ENCODE results near the gene ATP8B1. TPM values are rescaled to one million over a fixed set of nuclear protein-coding genes. Genes with fewer than 3 reads are reported as not detected.

ATP8B1 gene
- total RNA-seq, 1 experiment from 2014 or later: 1.1 TPM

DNA sequence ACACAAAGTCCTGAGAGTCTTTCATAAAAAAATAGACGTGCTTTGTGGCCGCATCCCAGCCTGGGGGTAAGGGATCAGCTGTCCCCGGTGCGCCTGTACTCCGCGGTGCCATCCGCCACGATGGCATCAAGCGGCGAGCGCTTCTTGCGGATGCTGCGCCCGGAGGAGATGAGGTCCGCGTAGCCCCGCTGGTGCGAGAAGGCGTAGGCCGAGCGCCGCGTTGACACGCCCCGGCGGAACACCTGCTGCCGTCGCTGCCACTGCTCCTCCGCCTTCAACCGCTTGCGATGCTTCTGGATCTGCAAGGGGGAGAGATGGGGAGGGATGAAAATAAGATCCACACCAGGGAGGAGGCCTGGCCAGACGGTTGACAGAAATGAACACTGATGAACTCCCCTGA is 154.7 kb downstream of the ATP8B1 start:
- Histone ChIP-seq H2AK5ac (ENCODE audit: insufficient read length, low read length) (no peak overlapping the region), H2BK20ac (ENCODE audit: low read depth, low read length, poor library complexity, severe bottlenecking) (no peak overlapping the region), H3K79me1 (ENCODE audit: insufficient read depth, low read depth, low read length, poor library complexity, severe bottlenecking) (no peaks in the 10 kb centered on the region), H3K14ac (ENCODE audit: insufficient read depth, low read length) (no peak overlapping the region), H3K18ac (ENCODE audit: insufficient read length, low read depth, low read length) (no peak overlapping the region), H3K27me3 (ENCODE audit: insufficient read depth, low read length) (no peaks in the 10 kb centered on the region), H4K8ac (replicated peaks; ENCODE audit: insufficient read length, low read depth, low read length) (no peak overlapping the region), H3K4me2 (ENCODE audit: insufficient read depth, insufficient read length, low read length) (no peak overlapping the region), H2AFZ (ENCODE audit: low read length) (no peak overlapping the region), H2BK15ac (ENCODE audit: low read depth, low read length) (no peak overlapping the region), H3K4me1 (ENCODE audit: insufficient read depth, low read length) (no peaks in the 10 kb centered on the region), H2BK12ac (ENCODE audit: insufficient read length, low read depth, low read length) (no peak overlapping the region), H4K20me1 (ENCODE audit: control insufficient read depth, insufficient read depth, insufficient read length) (no peaks in the 10 kb centered on the region), H3K56ac (ENCODE audit: insufficient read length, low read depth, low read length) (no peak overlapping the region), H2BK5ac (ENCODE audit: insufficient read length, low read length) (no peak overlapping the region), H3T11ph (ENCODE audit: low read length) (no peak overlapping the region), H3K23me2 (ENCODE audit: insufficient read length, low read depth, low read length, poor library complexity, severe bottlenecking) (no peaks in the 10 kb centered on the region), H4K5ac (ENCODE audit: insufficient read length, low read depth, low read length) (no peak overlapping the region), H4K91ac (ENCODE audit: insufficient read length, low read depth, low read length) (no peak overlapping the region), H3K4ac (ENCODE audit: low read depth, low read length) (no peak overlapping the region), H3K9me3 (ENCODE audit: control insufficient read depth, low read depth, low read length) (no peaks in the 10 kb centered on the region), H2BK120ac (ENCODE audit: low read depth, low read length, poor library complexity, severe bottlenecking) (no peak overlapping the region), H3K9ac (ENCODE audit: extremely low read depth, insufficient read length, low read length) (no peak overlapping the region), H3K23ac (ENCODE audit: insufficient read length, low read depth, low read length) (no peak overlapping the region), H3K27ac (ENCODE audit: insufficient read length, low read depth, low read length) (no peak overlapping the region), H3K79me2 (ENCODE audit: insufficient read depth, low read length) (no peaks in the 10 kb centered on the region)
- H3K4me3 Mint-ChIP-seq: no peak overlapping the region
- no peak for DNase-seq
- no peaks in the 10 kb centered on the region for H3K27me3 Mint-ChIP-seq (ENCODE audit: low read depth)
- WGBS (ENCODE audit: extremely low coverage, insufficient read length, low lambda C conversion rate): no CpG with 5 or more reads among the region's 32 CpGs
- H3K36me3 Mint-ChIP-seq (ENCODE audit: insufficient read depth in 1 of 3, low read depth in 3 of 3): peaks cover 0 to 9% (median 5%) of the 10 kb centered on the region in 3 experiments; a peak in 5 of 7 replicates
- H3K27ac Mint-ChIP-seq: no peak overlapping the region
- H3K9me3 Mint-ChIP-seq: no peaks in the 10 kb centered on the region
- no peak for TF ChIP-seq CTCF (conservative IDR thresholded peaks at IDR 0.05)
- no peaks in the 10 kb centered on the region; a peak in 1 of 4 replicates for H3K4me1 Mint-ChIP-seq

Measured in H9 (cell line).